ENCODE results near the gene RUNX1.

The RUNX1 gene

GRCh38 chr21:35044770-35045541, 4.1 kb downstream of the RUNX1 start:
- Histone ChIP-seq H3K4me3 (ENCODE audit: low read length) (no peak overlapping the region), H3K9ac (ENCODE audit: low read depth, low read length) (no peak overlapping the region), H3K4me1 (ENCODE audit: insufficient read depth, low read length) (no peaks in the 10 kb centered on the region), H3K9me3 (ENCODE audit: insufficient read depth, low read depth, low read length) (no peaks in the 10 kb centered on the region), H3K36me3 (ENCODE audit: insufficient read depth, low read depth, low read length) (no peaks in the 10 kb centered on the region), H3K27me3 (ENCODE audit: insufficient read depth, low read length) (no peaks in the 10 kb centered on the region), H3K27ac (ENCODE audit: low read length) (no peak overlapping the region)

GRCh38 chr21:35044128-35044527, 5.0 kb downstream of the RUNX1 start:
- no peak overlapping the region for H3K4me3 ChIP-seq (ENCODE audit: low read length)
- no peak overlapping the region for H3K27ac ChIP-seq (ENCODE audit: low read length)
- no peaks in the 10 kb centered on the region for H3K9me3 ChIP-seq (ENCODE audit: insufficient read depth, low read depth, low read length)
- H3K4me1 ChIP-seq (ENCODE audit: insufficient read depth, low read length): no peaks in the 10 kb centered on the region
- H3K27me3 ChIP-seq (ENCODE audit: insufficient read depth, low read length): no peaks in the 10 kb centered on the region
- no peak overlapping the region for H3K9ac ChIP-seq (ENCODE audit: low read depth, low read length)
- H3K36me3 ChIP-seq (ENCODE audit: insufficient read depth, low read depth, low read length): no peaks in the 10 kb centered on the region

GRCh38 chr21:35043549-35043948, 5.6 kb downstream of the RUNX1 start:
- H3K9ac ChIP-seq (ENCODE audit: low read depth, low read length): no peak overlapping the region
- H3K27ac ChIP-seq (ENCODE audit: low read length): no peak overlapping the region
- H3K36me3 ChIP-seq (ENCODE audit: insufficient read depth, low read depth, low read length): no peaks in the 10 kb centered on the region
- H3K4me1 ChIP-seq (ENCODE audit: insufficient read depth, low read length): no peaks in the 10 kb centered on the region
- no peak overlapping the region for H3K4me3 ChIP-seq (ENCODE audit: low read length)
- H3K9me3 ChIP-seq (ENCODE audit: insufficient read depth, low read depth, low read length): no peaks in the 10 kb centered on the region
- no peaks in the 10 kb centered on the region for H3K27me3 ChIP-seq (ENCODE audit: insufficient read depth, low read length)

GRCh38 chr21:35042836-35043235, 6.3 kb downstream of the RUNX1 start:
- no peaks in the 10 kb centered on the region for H3K27me3 ChIP-seq (ENCODE audit: insufficient read depth, low read length)

GRCh38 chr21:35041881-35042280, 7.2 kb downstream of the RUNX1 start:
- H3K27me3 ChIP-seq (ENCODE audit: insufficient read depth, low read length): no peaks in the 10 kb centered on the region
- H3K9me3 ChIP-seq (ENCODE audit: insufficient read depth, low read depth, low read length): no peaks in the 10 kb centered on the region
- no peak overlapping the region for H3K9ac ChIP-seq (ENCODE audit: low read depth, low read length)
- no peaks in the 10 kb centered on the region for H3K4me1 ChIP-seq (ENCODE audit: insufficient read depth, low read length)
- H3K4me3 ChIP-seq (ENCODE audit: low read length): no peak overlapping the region
- no peak overlapping the region for H3K27ac ChIP-seq (ENCODE audit: low read length)
- no peaks in the 10 kb centered on the region for H3K36me3 ChIP-seq (ENCODE audit: insufficient read depth, low read depth, low read length)

More at GRCh38 chr21:35042836-35043235, 6.3 kb downstream of the RUNX1 start:
- H3K4me3 ChIP-seq (ENCODE audit: low read length): no peak overlapping the region
- H3K9me3 ChIP-seq (ENCODE audit: insufficient read depth, low read depth, low read length): no peaks in the 10 kb centered on the region
- no peak overlapping the region for H3K9ac ChIP-seq (ENCODE audit: low read depth, low read length)
- no peaks in the 10 kb centered on the region for H3K4me1 ChIP-seq (ENCODE audit: insufficient read depth, low read length)
- H3K36me3 ChIP-seq (ENCODE audit: insufficient read depth, low read depth, low read length): no peaks in the 10 kb centered on the region
- no peak overlapping the region for H3K27ac ChIP-seq (ENCODE audit: low read length)

- no peaks in the 10 kb centered on the region for H3K9me3 ChIP-seq (ENCODE audit: insufficient read depth, low read depth, low read length)
- H3K36me3 ChIP-seq (ENCODE audit: insufficient read depth, low read depth, low read length): no peaks in the 10 kb centered on the region
- no peaks in the 10 kb centered on the region for H3K4me1 ChIP-seq (ENCODE audit: insufficient read depth, low read length)
- H3K27ac ChIP-seq (ENCODE audit: low read length): no peak overlapping the region
- no peak overlapping the region for H3K4me3 ChIP-seq (ENCODE audit: low read length)
- no peak overlapping the region for H3K9ac ChIP-seq (ENCODE audit: low read depth, low read length)
- no peaks in the 10 kb centered on the region for H3K27me3 ChIP-seq (ENCODE audit: insufficient read depth, low read length)
Measured at GRCh38 chr21:35041122-35041521, 8.0 kb downstream of the RUNX1 start.

GRCh38 chr21:35039595-35040289, 9.4 kb downstream of the RUNX1 start:
- H3K27me3 ChIP-seq (ENCODE audit: insufficient read depth, low read length): no peaks in the 10 kb centered on the region
- no peak overlapping the region for H3K27ac ChIP-seq (ENCODE audit: low read length)
- no peaks in the 10 kb centered on the region for H3K9me3 ChIP-seq (ENCODE audit: insufficient read depth, low read depth, low read length)
- no peaks in the 10 kb centered on the region for H3K36me3 ChIP-seq (ENCODE audit: insufficient read depth, low read depth, low read length)
- H3K9ac ChIP-seq (ENCODE audit: low read depth, low read length): no peak overlapping the region
- H3K4me1 ChIP-seq (ENCODE audit: insufficient read depth, low read length): no peaks in the 10 kb centered on the region
- H3K4me3 ChIP-seq (ENCODE audit: low read length): no peak overlapping the region

- Histone ChIP-seq H3K9ac (ENCODE audit: low read depth, low read length) (no peak overlapping the region), H3K27me3 (ENCODE audit: insufficient read depth, low read length) (no peaks in the 10 kb centered on the region), H3K36me3 (ENCODE audit: insufficient read depth, low read depth, low read length) (no peaks in the 10 kb centered on the region), H3K4me3 (ENCODE audit: low read length) (no peak overlapping the region), H3K4me1 (ENCODE audit: insufficient read depth, low read length) (no peaks in the 10 kb centered on the region), H3K27ac (ENCODE audit: low read length) (no peak overlapping the region), H3K9me3 (ENCODE audit: insufficient read depth, low read depth, low read length) (no peaks in the 10 kb centered on the region)
Measured at GRCh38 chr21:35038772-35039319, 10.3 kb downstream of the RUNX1 start.

- no peak overlapping the region for H3K4me3 ChIP-seq (ENCODE audit: low read length)
- H3K27me3 ChIP-seq (ENCODE audit: insufficient read depth, low read length): no peaks in the 10 kb centered on the region
- H3K9ac ChIP-seq (ENCODE audit: low read depth, low read length): no peak overlapping the region
- no peaks in the 10 kb centered on the region for H3K36me3 ChIP-seq (ENCODE audit: insufficient read depth, low read depth, low read length)
- no peaks in the 10 kb centered on the region for H3K4me1 ChIP-seq (ENCODE audit: insufficient read depth, low read length)
- no peaks in the 10 kb centered on the region for H3K9me3 ChIP-seq (ENCODE audit: insufficient read depth, low read depth, low read length)
- no peak overlapping the region for H3K27ac ChIP-seq (ENCODE audit: low read length)
Measured at GRCh38 chr21:35037384-35037765, 11.7 kb downstream of the RUNX1 start.

- no peaks in the 10 kb centered on the region for H3K27me3 ChIP-seq (ENCODE audit: insufficient read depth, low read length)
Measured at GRCh38 chr21:35036465-35037383, 12.4 kb downstream of the RUNX1 start.

GRCh38 chr21:35035581-35035980, 13.5 kb downstream of the RUNX1 start:
- Histone ChIP-seq H3K27ac (ENCODE audit: low read length) (no peak overlapping the region), H3K27me3 (ENCODE audit: insufficient read depth, low read length) (no peaks in the 10 kb centered on the region)

More at GRCh38 chr21:35036465-35037383, 12.4 kb downstream of the RUNX1 start:
- H3K4me3 ChIP-seq (ENCODE audit: low read length): no peak overlapping the region
- no peaks in the 10 kb centered on the region for H3K4me1 ChIP-seq (ENCODE audit: insufficient read depth, low read length)
- no peaks in the 10 kb centered on the region for H3K36me3 ChIP-seq (ENCODE audit: insufficient read depth, low read depth, low read length)
- no peak overlapping the region for H3K9ac ChIP-seq (ENCODE audit: low read depth, low read length)
- no peaks in the 10 kb centered on the region for H3K9me3 ChIP-seq (ENCODE audit: insufficient read depth, low read depth, low read length)
- no peak overlapping the region for H3K27ac ChIP-seq (ENCODE audit: low read length)

More at GRCh38 chr21:35035581-35035980, 13.5 kb downstream of the RUNX1 start:
- H3K4me1 ChIP-seq (ENCODE audit: insufficient read depth, low read length): no peaks in the 10 kb centered on the region
- no peaks in the 10 kb centered on the region for H3K9me3 ChIP-seq (ENCODE audit: insufficient read depth, low read depth, low read length)
- no peak overlapping the region for H3K9ac ChIP-seq (ENCODE audit: low read depth, low read length)
- no peaks in the 10 kb centered on the region for H3K36me3 ChIP-seq (ENCODE audit: insufficient read depth, low read depth, low read length)
- no peak overlapping the region for H3K4me3 ChIP-seq (ENCODE audit: low read length)
